Suprapubic skin (tissue), 4 donors: ENCODE results near the gene CHAT. TPM values are rescaled to one million over a fixed set of nuclear protein-coding genes. Genes with fewer than 3 reads are reported as not detected.

Source experiments
- DNase-seq, 2 donors: peaks; one replicate each; pipeline ENCODE4 v3.0.0-alpha.2; 2019; ENCODE audit warnings: low spot score in 2 of 2
- H3K27ac ChIP-seq: fragments of 200-600 bp; sonication (generic); one replicate; pipeline ENCODE4 v1.5.1; 2019
- H3K27me3 ChIP-seq: fragments of 200-600 bp; sonication (generic); one replicate; pipeline ENCODE4 v1.5.1; 2019
- H3K36me3 ChIP-seq: fragments of 200-600 bp; sonication (generic); one replicate; pipeline ENCODE4 v1.5.1; 2019
- H3K4me1 ChIP-seq: fragments of 200-600 bp; sonication (generic); one replicate; pipeline ENCODE4 v1.5.1; 2019
- H3K4me3 ChIP-seq: fragments of 200-600 bp; sonication (generic); one replicate; pipeline ENCODE4 v1.5.1; 2019; ENCODE audit warnings: mild to moderate bottlenecking
- H3K9me3 ChIP-seq: fragments of 200-600 bp; sonication (generic); one replicate; pipeline ENCODE4 v1.5.1; 2019
- EP300 ChIP-seq: sonication (generic); formaldehyde crosslinking; IDR thresholded peaks from one replicate; pipeline ENCODE4 v1.6.1; 2017; ENCODE audit warnings: antibody characterized with exemption
- POLR2A ChIP-seq, 2 donors: fragments of 450-650 bp; IDR thresholded peaks; one replicate each; pipeline ENCODE4 v1.6.1; 2017; ENCODE audit warnings: antibody characterized with exemption in 2 of 2, mild to moderate bottlenecking in 2 of 2, moderate library complexity in 2 of 2
- POLR2AphosphoS5 ChIP-seq, 3 donors: sonication (generic); formaldehyde crosslinking; IDR thresholded peaks; one replicate each; pipeline ENCODE4 v1.6.1; 2017; ENCODE audit warnings: antibody characterized with exemption in 3 of 3
- WGBS: methylation state at CpG from one replicate; pipeline ENCODE4 v1.1.5; 2018; 5-methylcytosine and 5-hydroxymethylcytosine counted together
- total RNA-seq, 4 donors: library from RNA; depleted of rRNA; stranded (reverse); fragments of >200 nt; gene quantifications; one replicate each; pipeline ENCODE4 v1.1.0, GENCODE V29; 2016
- TF ChIP-seq, protein P1 (sequence below), 2 donors: fragments of 200-600 bp in 1 of 2; fragments of 450-650 bp in 1 of 2; sonication (generic) in 1 of 2; IDR thresholded peaks; one replicate each; pipeline ENCODE4 v1.5.1; 2016 to 2019; ENCODE audit warnings: antibody characterized with exemption in 2 of 2, mild to moderate bottlenecking in 1 of 2, moderate library complexity in 1 of 2

Gene CHAT
- total RNA-seq, 4 donors from 2014 or later, result not detected

DNA sequence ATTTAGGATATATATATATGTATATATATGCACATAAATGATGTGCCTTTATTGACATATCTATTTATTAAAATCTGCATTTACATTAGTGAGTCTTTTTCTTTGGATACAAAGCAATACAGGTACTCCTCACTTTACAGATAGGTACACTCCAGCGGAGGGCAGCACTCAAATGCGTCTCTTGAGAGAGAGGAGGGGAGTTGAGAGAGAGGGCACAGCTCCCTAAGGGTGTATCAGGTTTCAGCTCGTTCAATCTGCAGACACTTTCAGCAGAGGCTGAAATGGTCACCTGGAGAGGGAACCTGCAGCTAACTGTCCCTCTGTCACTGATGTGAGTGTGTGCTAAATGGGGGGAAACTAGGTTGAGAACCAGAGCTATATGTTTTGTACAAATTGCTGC is 87.2 kb downstream of the CHAT start:
- no peak for DNase-seq
- Histone ChIP-seq H3K27ac (no peak overlapping the region), H3K36me3 (no peaks in the 10 kb centered on the region), H3K4me3 (no peak overlapping the region), H3K4me1 (no peaks in the 10 kb centered on the region), H3K9me3 (no peaks in the 10 kb centered on the region), H3K27me3 (no peaks in the 10 kb centered on the region)
- TF ChIP-seq, protein P1, sequence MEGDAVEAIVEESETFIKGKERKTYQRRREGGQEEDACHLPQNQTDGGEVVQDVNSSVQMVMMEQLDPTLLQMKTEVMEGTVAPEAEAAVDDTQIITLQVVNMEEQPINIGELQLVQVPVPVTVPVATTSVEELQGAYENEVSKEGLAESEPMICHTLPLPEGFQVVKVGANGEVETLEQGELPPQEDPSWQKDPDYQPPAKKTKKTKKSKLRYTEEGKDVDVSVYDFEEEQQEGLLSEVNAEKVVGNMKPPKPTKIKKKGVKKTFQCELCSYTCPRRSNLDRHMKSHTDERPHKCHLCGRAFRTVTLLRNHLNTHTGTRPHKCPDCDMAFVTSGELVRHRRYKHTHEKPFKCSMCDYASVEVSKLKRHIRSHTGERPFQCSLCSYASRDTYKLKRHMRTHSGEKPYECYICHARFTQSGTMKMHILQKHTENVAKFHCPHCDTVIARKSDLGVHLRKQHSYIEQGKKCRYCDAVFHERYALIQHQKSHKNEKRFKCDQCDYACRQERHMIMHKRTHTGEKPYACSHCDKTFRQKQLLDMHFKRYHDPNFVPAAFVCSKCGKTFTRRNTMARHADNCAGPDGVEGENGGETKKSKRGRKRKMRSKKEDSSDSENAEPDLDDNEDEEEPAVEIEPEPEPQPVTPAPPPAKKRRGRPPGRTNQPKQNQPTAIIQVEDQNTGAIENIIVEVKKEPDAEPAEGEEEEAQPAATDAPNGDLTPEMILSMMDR (IDR thresholded peaks at IDR 0.05), result no peak
- TF ChIP-seq POLR2A (IDR thresholded peaks at IDR 0.05) (no peak), POLR2AphosphoS5 (IDR thresholded peaks at IDR 0.05) (no peak), EP300 (no peak)
- WGBS, result 16% methylated on average over 3 of the region's 3 CpGs

DNA sequence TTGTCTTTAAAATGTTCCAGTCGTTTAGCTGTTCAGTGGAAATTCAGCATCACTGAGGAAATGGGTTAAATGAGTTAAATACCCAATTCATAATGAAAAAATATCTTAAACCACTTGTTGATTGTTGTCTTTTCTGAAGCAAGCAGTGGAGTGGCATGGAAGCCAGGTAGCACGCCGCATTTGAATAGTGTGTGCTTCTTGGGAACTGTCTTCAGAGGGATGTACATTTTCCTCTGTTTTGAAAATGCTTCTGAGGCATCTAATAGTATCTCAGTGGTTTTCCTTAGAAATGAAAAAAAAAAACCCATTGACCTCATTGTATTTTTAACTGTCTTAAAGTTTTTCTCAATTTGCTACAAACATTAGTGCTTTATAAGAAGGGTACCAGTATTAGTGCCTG is 93.7 kb downstream of the CHAT start:
- H3K4me1 ChIP-seq, result no peaks in the 10 kb centered on the region
- no peaks in the 10 kb centered on the region for H3K9me3 ChIP-seq
- H3K27ac ChIP-seq, result no peak overlapping the region
- no peak overlapping the region for H3K4me3 ChIP-seq
- H3K36me3 ChIP-seq, result no peaks in the 10 kb centered on the region
- TF ChIP-seq POLR2AphosphoS5 (IDR thresholded peaks at IDR 0.05) (no peak), EP300 (no peak), POLR2A (IDR thresholded peaks at IDR 0.05) (no peak)
- TF ChIP-seq, protein P1 (IDR thresholded peaks at IDR 0.05), result no peak
- no peak for DNase-seq
- H3K27me3 ChIP-seq, result peaks cover 3% of the 10 kb centered on the region
- WGBS, result 85% methylated on average over 3 of the region's 3 CpGs

GRCh38 chr10:49709934-49710333 is 96.1 kb downstream of the CHAT start:
- Histone ChIP-seq H3K4me1 (no peaks in the 10 kb centered on the region), H3K27me3 (peaks cover 3% of the 10 kb centered on the region), H3K9me3 (peaks cover 2% of the 10 kb centered on the region), H3K27ac (no peak overlapping the region), H3K4me3 (no peak overlapping the region), H3K36me3 (no peaks in the 10 kb centered on the region)
- TF ChIP-seq, protein P1 (IDR thresholded peaks at IDR 0.05), result no peak
- TF ChIP-seq POLR2A (IDR thresholded peaks at IDR 0.05) (no peak), EP300 (no peak)
- peak in 1 of 2 donors; percentile 65 for DNase-seq
- 63% methylated on average over 5 of the region's 5 CpGs for WGBS

DNA sequence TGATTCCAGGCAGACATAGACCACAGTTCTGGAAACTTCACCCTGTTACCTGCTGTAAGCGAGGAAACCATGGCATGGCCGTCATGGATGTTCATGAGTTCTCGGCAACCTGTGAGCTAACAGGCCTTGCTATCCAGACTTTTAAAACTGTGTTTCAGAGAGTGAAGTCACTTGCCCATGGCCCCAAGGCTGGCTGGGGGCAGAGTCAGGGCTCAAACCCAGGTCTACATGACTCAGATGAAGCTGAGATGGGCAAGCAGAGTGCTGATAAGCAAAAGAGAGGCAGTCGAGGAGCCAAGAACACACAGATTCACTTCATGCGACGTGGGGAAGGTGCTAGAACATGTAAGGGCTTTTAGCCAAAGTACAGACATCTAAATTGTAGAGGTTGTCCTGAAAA is 97.1 kb downstream of the CHAT start:
- H3K27me3 ChIP-seq, result peaks cover 3% of the 10 kb centered on the region
- no peaks in the 10 kb centered on the region for H3K4me1 ChIP-seq
- peaks cover 4% of the 10 kb centered on the region for H3K9me3 ChIP-seq
- no peak overlapping the region for H3K4me3 ChIP-seq
- TF ChIP-seq, protein P1 (IDR thresholded peaks at IDR 0.05), result no peak
- no peak for TF ChIP-seq POLR2AphosphoS5 (IDR thresholded peaks at IDR 0.05)
- no peak for TF ChIP-seq POLR2A (IDR thresholded peaks at IDR 0.05)
- TF ChIP-seq EP300, result no peak
- no peak overlapping the region for H3K27ac ChIP-seq
- DNase-seq, result peak in 1 of 2 donors; percentile 29
- H3K36me3 ChIP-seq, result no peaks in the 10 kb centered on the region
- 74% methylated on average over 6 of the region's 6 CpGs for WGBS

DNA sequence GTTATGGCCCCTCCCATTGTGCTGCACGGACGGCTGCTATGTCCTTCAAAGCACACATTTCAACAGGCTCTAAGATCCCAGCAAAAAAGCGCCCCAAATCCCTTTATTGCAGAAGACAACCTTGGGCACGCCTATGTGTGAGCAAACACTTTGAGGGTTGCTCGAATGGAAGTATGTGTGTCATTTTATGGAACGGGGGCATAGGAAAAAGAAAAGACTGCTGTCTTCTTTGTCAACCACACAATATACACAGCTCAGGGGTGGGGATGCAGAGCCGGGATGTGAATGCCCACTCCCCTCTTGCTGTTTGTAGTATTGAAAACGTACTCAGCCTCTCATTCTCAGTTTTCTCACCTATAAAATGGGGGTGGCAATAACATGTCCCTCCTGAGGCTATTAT is 97.6 kb downstream of the CHAT start:
- Histone ChIP-seq H3K27ac (no peak overlapping the region), H3K36me3 (no peaks in the 10 kb centered on the region), H3K27me3 (peaks cover 3% of the 10 kb centered on the region), H3K9me3 (peaks cover 4% of the 10 kb centered on the region), H3K4me1 (no peaks in the 10 kb centered on the region), H3K4me3 (no peak overlapping the region)
- no peak for TF ChIP-seq POLR2AphosphoS5 (IDR thresholded peaks at IDR 0.05)
- no peak for TF ChIP-seq POLR2A (IDR thresholded peaks at IDR 0.05)
- TF ChIP-seq EP300, result no peak
- TF ChIP-seq, protein P1 (IDR thresholded peaks at IDR 0.05), result no peak
- no peak for DNase-seq
- 58% methylated on average over 8 of the region's 8 CpGs for WGBS
